ENCODE data around the gene ZNF554.

ZNF554 gene

GRCh38 chr19:2858864-2859263 lies 39.2 kb downstream of the ZNF554 start:
- Histone ChIP-seq H3K27me3 (ENCODE audit: insufficient read depth, low read length, poor library complexity) (no peaks in the 10 kb centered on the region), H2BK15ac (replicated peaks; ENCODE audit: low read depth) (no peak overlapping the region), H2BK120ac (ENCODE audit: low read depth, low read length) (no peak overlapping the region), H2AK5ac (ENCODE audit: low read length) (no peak overlapping the region), H3K27ac (ENCODE audit: low read depth, low read length) (no peak overlapping the region), H3K23ac (ENCODE audit: low read length) (no peak overlapping the region), H3K4ac (ENCODE audit: low read depth, low read length) (no peak overlapping the region), H3K18ac (ENCODE audit: low read length) (no peak overlapping the region), H4K5ac (ENCODE audit: low read length) (no peak overlapping the region), H3K56ac (ENCODE audit: low read length) (no peak overlapping the region), H3K9ac (ENCODE audit: low read length) (no peak overlapping the region), H3K4me2 (ENCODE audit: low read length) (no peak overlapping the region), H3K36me3 (ENCODE audit: control insufficient read depth, insufficient read depth, low read length) (no peaks in the 10 kb centered on the region), H3K79me2 (ENCODE audit: control insufficient read depth, insufficient read depth, low read length) (no peaks in the 10 kb centered on the region), H3K4me1 (ENCODE audit: control insufficient read depth, low read depth, low read length) (no peaks in the 10 kb centered on the region), H3K4me3 (ENCODE audit: low read length) (no peak overlapping the region), H3K79me1 (ENCODE audit: low read length) (no peaks in the 10 kb centered on the region), H4K8ac (ENCODE audit: low read depth, low read length) (no peak overlapping the region), H2BK5ac (ENCODE audit: low read length) (no peak overlapping the region)
- no CpG with 5 or more reads among the region's 27 CpGs for WGBS (ENCODE audit: extremely low coverage, insufficient coverage, low lambda C conversion rate)
- DNase-seq = no peak

- H3K27ac ChIP-seq (ENCODE audit: low read depth, low read length) = no peak overlapping the region
Observed at GRCh38 chr19:2863816-2864215, 44.1 kb downstream of the ZNF554 start.

GRCh38 chr19:2865334-2866100 lies 45.8 kb downstream of the ZNF554 start:
- no peak overlapping the region for H4K8ac ChIP-seq (ENCODE audit: low read depth, low read length)
- no CpG with 5 or more reads among the region's 12 CpGs for WGBS (ENCODE audit: extremely low coverage, insufficient coverage, low lambda C conversion rate)
- no peak for DNase-seq
- no peaks in the 10 kb centered on the region for H3K79me2 ChIP-seq (ENCODE audit: control insufficient read depth, insufficient read depth, low read length)
- no peak overlapping the region for H3K4ac ChIP-seq (ENCODE audit: low read depth, low read length)
- H3K4me1 ChIP-seq (ENCODE audit: control insufficient read depth, low read depth, low read length) = no peaks in the 10 kb centered on the region
- H3K4me3 ChIP-seq (ENCODE audit: low read length) = no peak overlapping the region
- no peak overlapping the region for H4K5ac ChIP-seq (ENCODE audit: low read length)
- no peak overlapping the region for H2BK15ac ChIP-seq (replicated peaks; ENCODE audit: low read depth)
- H3K56ac ChIP-seq (ENCODE audit: low read length) = no peak overlapping the region
- H3K79me1 ChIP-seq (ENCODE audit: low read length) = no peaks in the 10 kb centered on the region
- H2BK5ac ChIP-seq (ENCODE audit: low read length) = no peak overlapping the region
- no peak overlapping the region for H3K23ac ChIP-seq (ENCODE audit: low read length)
- H2BK120ac ChIP-seq (ENCODE audit: low read depth, low read length) = no peak overlapping the region
- H3K27me3 ChIP-seq (ENCODE audit: insufficient read depth, low read length, poor library complexity) = no peaks in the 10 kb centered on the region
- H3K4me2 ChIP-seq (ENCODE audit: low read length) = no peak overlapping the region
- no peak overlapping the region for H3K9ac ChIP-seq (ENCODE audit: low read length)
- H3K36me3 ChIP-seq (ENCODE audit: control insufficient read depth, insufficient read depth, low read length) = no peaks in the 10 kb centered on the region
- no peak overlapping the region for H2AK5ac ChIP-seq (ENCODE audit: low read length)
- H3K27ac ChIP-seq (ENCODE audit: low read depth, low read length) = no peak overlapping the region
- no peak overlapping the region for H3K18ac ChIP-seq (ENCODE audit: low read length)

More at GRCh38 chr19:2863816-2864215, 44.1 kb downstream of the ZNF554 start:
- no peak overlapping the region for H2BK15ac ChIP-seq (replicated peaks; ENCODE audit: low read depth)
- WGBS (ENCODE audit: extremely low coverage, insufficient coverage, low lambda C conversion rate) = no CpG with 5 or more reads among the region's 10 CpGs
- no peaks in the 10 kb centered on the region for H3K36me3 ChIP-seq (ENCODE audit: control insufficient read depth, insufficient read depth, low read length)
- no peak overlapping the region for H4K8ac ChIP-seq (ENCODE audit: low read depth, low read length)
- DNase-seq = no peak
- H3K4ac ChIP-seq (ENCODE audit: low read depth, low read length) = no peak overlapping the region
- H3K79me1 ChIP-seq (ENCODE audit: low read length) = no peaks in the 10 kb centered on the region
- H3K4me3 ChIP-seq (ENCODE audit: low read length) = no peak overlapping the region
- H4K5ac ChIP-seq (ENCODE audit: low read length) = no peak overlapping the region
- no peak overlapping the region for H3K23ac ChIP-seq (ENCODE audit: low read length)
- no peaks in the 10 kb centered on the region for H3K27me3 ChIP-seq (ENCODE audit: insufficient read depth, low read length, poor library complexity)
- H3K4me1 ChIP-seq (ENCODE audit: control insufficient read depth, low read depth, low read length) = no peaks in the 10 kb centered on the region
- H3K18ac ChIP-seq (ENCODE audit: low read length) = no peak overlapping the region
- no peak overlapping the region for H2BK5ac ChIP-seq (ENCODE audit: low read length)
- no peak overlapping the region for H3K9ac ChIP-seq (ENCODE audit: low read length)
- no peak overlapping the region for H2AK5ac ChIP-seq (ENCODE audit: low read length)
- no peak overlapping the region for H3K56ac ChIP-seq (ENCODE audit: low read length)
- no peak overlapping the region for H3K4me2 ChIP-seq (ENCODE audit: low read length)
- no peaks in the 10 kb centered on the region for H3K79me2 ChIP-seq (ENCODE audit: control insufficient read depth, insufficient read depth, low read length)
- no peak overlapping the region for H2BK120ac ChIP-seq (ENCODE audit: low read depth, low read length)

GRCh38 chr19:2866495-2867024 lies 46.9 kb downstream of the ZNF554 start:
- H3K18ac ChIP-seq (ENCODE audit: low read length) = no peak overlapping the region
- no peaks in the 10 kb centered on the region for H3K36me3 ChIP-seq (ENCODE audit: control insufficient read depth, insufficient read depth, low read length)
- no peaks in the 10 kb centered on the region for H3K79me1 ChIP-seq (ENCODE audit: low read length)
- H3K4me2 ChIP-seq (ENCODE audit: low read length) = no peak overlapping the region
- no CpG with 5 or more reads among the region's 8 CpGs for WGBS (ENCODE audit: extremely low coverage, insufficient coverage, low lambda C conversion rate)
- H4K8ac ChIP-seq (ENCODE audit: low read depth, low read length) = no peak overlapping the region
- no peak for DNase-seq
- no peak overlapping the region for H4K5ac ChIP-seq (ENCODE audit: low read length)
- no peak overlapping the region for H2BK5ac ChIP-seq (ENCODE audit: low read length)
- no peak overlapping the region for H2AK5ac ChIP-seq (ENCODE audit: low read length)
- H3K4me1 ChIP-seq (ENCODE audit: control insufficient read depth, low read depth, low read length) = no peaks in the 10 kb centered on the region
- no peak overlapping the region for H3K9ac ChIP-seq (ENCODE audit: low read length)
- H3K56ac ChIP-seq (ENCODE audit: low read length) = no peak overlapping the region
- H3K23ac ChIP-seq (ENCODE audit: low read length) = no peak overlapping the region
- no peak overlapping the region for H2BK15ac ChIP-seq (replicated peaks; ENCODE audit: low read depth)
- no peak overlapping the region for H3K27ac ChIP-seq (ENCODE audit: low read depth, low read length)
- H3K79me2 ChIP-seq (ENCODE audit: control insufficient read depth, insufficient read depth, low read length) = no peaks in the 10 kb centered on the region
- H3K27me3 ChIP-seq (ENCODE audit: insufficient read depth, low read length, poor library complexity) = no peaks in the 10 kb centered on the region
- H3K4ac ChIP-seq (ENCODE audit: low read depth, low read length) = no peak overlapping the region
- H2BK120ac ChIP-seq (ENCODE audit: low read depth, low read length) = no peak overlapping the region
- no peak overlapping the region for H3K4me3 ChIP-seq (ENCODE audit: low read length)

- H3K18ac ChIP-seq (ENCODE audit: low read length) = no peak within 1 kb of the TSS
- H2AK5ac ChIP-seq (ENCODE audit: low read length) = no peak within 1 kb of the TSS
- H2BK5ac ChIP-seq (ENCODE audit: low read length) = no peak within 1 kb of the TSS
- H3K4ac ChIP-seq (ENCODE audit: low read depth, low read length) = no peak within 1 kb of the TSS
- no peak within 1 kb of the TSS for H4K5ac ChIP-seq (ENCODE audit: low read length)
- WGBS (ENCODE audit: extremely low coverage, insufficient coverage, low lambda C conversion rate) = no CpG with 5 or more reads among the region's 36 CpGs
- H3K23ac ChIP-seq (ENCODE audit: low read length) = no peak within 1 kb of the TSS
- DNase-seq = no peak
- no peak within 1 kb of the TSS for H2BK120ac ChIP-seq (ENCODE audit: low read depth, low read length)
- no peaks in the 10 kb centered on the region for H3K79me1 ChIP-seq (ENCODE audit: low read length)
- H3K4me2 ChIP-seq (ENCODE audit: low read length) = no peak within 1 kb of the TSS
- no peak within 1 kb of the TSS for H2BK15ac ChIP-seq (replicated peaks; ENCODE audit: low read depth)
- H4K8ac ChIP-seq (ENCODE audit: low read depth, low read length) = no peak within 1 kb of the TSS
- no peaks in the 10 kb centered on the region for H3K27me3 ChIP-seq (ENCODE audit: insufficient read depth, low read length, poor library complexity)
- no peaks in the 10 kb centered on the region for H3K4me1 ChIP-seq (ENCODE audit: control insufficient read depth, low read depth, low read length)
- H3K27ac ChIP-seq (ENCODE audit: low read depth, low read length) = no peak within 1 kb of the TSS
- no peaks in the 10 kb centered on the region for H3K79me2 ChIP-seq (ENCODE audit: control insufficient read depth, insufficient read depth, low read length)
- H3K56ac ChIP-seq (ENCODE audit: low read length) = no peak within 1 kb of the TSS
- H3K9ac ChIP-seq (ENCODE audit: low read length) = no peak within 1 kb of the TSS
- H3K36me3 ChIP-seq (ENCODE audit: control insufficient read depth, insufficient read depth, low read length) = no peaks in the 10 kb centered on the region
- H3K4me3 ChIP-seq (ENCODE audit: low read length) = no peak within 1 kb of the TSS
Observed at GRCh38 chr19:2867025-2867991, 47.6 kb downstream of the ZNF554 start, which contains the start of gene ZNF556. TSS of gene ZNF556 (plus strand) at chr19:2867335. CDS start at chr19:2867422, 87 bp downstream.
